ENCODE measurements around the gene RNF166. TPM values are rescaled to one million over a fixed set of nuclear protein-coding genes. Genes with fewer than 3 reads are reported as not detected.

RNF166 gene
- total RNA-seq, 4 donors from 2014 or later, result 22.9 to 32.5 (median 26.1) TPM

DNA sequence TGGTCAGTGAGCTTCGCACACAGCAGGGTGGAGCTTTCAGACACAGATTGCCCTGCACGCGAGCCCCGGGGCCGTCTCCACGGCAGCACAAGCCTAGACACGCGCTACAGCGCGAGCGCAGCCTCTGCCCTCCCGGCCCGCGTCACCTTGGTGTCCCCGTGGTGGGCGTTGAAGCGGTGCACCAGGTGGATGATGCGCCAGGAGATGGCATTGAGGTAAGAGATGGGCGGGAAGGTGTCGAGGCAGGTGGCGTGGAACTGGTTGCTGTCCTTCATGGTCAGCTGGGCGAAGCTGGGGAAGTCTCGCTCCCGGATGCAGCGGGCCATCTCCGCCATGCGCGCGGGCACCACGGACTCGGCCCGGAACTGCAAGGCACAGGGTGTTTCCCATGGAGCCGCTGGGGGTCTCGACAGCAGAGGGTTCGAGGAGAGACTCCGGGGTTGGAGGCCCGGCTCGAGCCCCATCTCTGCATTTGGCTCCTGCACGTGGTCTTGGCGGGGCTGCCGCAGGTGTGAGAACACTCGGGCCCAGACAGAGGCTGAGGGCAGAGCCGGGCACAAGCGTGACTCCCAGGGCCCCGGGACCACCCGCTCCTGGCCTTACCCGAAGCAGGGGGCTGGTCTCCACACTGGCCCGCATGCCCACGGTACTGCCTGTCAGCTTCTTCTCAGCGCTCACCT lies 51.0 kb downstream of the RNF166 start:
- Histone ChIP-seq H3K27ac (no peak overlapping the region), H3K36me3 (peaks cover 0 to 29% of the 10 kb centered on the region in 2 donors), H3K27me3 (no peaks in the 10 kb centered on the region), H3K4me1 (peaks cover 8 to 9% of the 10 kb centered on the region in 2 donors), H3K4me3 (no peak overlapping the region), H3K9me3 (no peaks in the 10 kb centered on the region)
- TF ChIP-seq POLR2A (IDR thresholded peaks at IDR 0.05), result no peak
- TF ChIP-seq, protein P1, sequence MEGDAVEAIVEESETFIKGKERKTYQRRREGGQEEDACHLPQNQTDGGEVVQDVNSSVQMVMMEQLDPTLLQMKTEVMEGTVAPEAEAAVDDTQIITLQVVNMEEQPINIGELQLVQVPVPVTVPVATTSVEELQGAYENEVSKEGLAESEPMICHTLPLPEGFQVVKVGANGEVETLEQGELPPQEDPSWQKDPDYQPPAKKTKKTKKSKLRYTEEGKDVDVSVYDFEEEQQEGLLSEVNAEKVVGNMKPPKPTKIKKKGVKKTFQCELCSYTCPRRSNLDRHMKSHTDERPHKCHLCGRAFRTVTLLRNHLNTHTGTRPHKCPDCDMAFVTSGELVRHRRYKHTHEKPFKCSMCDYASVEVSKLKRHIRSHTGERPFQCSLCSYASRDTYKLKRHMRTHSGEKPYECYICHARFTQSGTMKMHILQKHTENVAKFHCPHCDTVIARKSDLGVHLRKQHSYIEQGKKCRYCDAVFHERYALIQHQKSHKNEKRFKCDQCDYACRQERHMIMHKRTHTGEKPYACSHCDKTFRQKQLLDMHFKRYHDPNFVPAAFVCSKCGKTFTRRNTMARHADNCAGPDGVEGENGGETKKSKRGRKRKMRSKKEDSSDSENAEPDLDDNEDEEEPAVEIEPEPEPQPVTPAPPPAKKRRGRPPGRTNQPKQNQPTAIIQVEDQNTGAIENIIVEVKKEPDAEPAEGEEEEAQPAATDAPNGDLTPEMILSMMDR (IDR thresholded peaks at IDR 0.05 in 4 of 5, conservative IDR thresholded peaks at IDR 0.05 in 1 of 5), result no peak
- ATAC-seq (no peak), DNase-seq (no peak)
- intact Hi-C loops (cut with DNase I; ENCODE audit: low total_unique reads) (no loop called here), in situ Hi-C loops (cut with MboI; ENCODE audit: low sequenced_read_pairs in 4 of 4) (no loop called here)

DNA sequence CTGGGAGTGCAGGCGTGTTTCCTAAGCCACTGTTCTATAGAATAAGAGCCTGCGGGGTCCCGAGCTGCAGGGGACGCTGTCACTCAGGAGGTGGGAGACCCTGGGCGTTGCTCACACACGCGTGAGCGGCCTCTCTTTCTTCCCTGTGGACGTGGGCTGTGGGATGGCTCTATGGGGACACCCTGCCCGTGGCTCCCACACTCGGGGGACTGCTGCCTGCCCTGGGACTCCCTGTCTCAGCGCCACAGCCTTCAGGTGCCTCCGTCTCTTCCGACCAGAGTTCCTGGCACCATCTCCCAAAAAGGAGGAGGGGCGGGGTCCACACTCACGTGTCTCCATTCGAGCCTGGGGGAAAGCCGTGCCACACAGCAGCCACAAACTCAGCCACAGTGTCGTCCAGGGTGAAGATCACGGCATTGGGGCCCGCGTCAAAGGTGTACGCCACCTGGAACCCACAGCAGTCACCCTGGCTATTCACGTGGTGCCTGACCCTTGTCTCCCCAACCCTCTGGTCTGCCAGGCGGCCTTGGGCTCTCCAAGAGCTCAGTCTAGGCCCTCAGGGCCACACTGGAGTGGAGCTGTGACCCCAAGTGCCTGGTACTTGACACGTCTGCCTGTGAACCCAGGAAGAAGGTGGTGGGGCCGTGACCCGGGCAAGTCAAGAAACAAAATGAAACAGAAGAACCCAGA lies 51.7 kb downstream of the RNF166 start:
- H3K9me3 ChIP-seq, result no peaks in the 10 kb centered on the region
- peaks cover 0 to 29% of the 10 kb centered on the region in 2 donors for H3K36me3 ChIP-seq
- TF ChIP-seq, protein P1 (IDR thresholded peaks at IDR 0.05 in 4 of 5, conservative IDR thresholded peaks at IDR 0.05 in 1 of 5), result no peak
- TF ChIP-seq POLR2A (IDR thresholded peaks at IDR 0.05), result no peak
- no peak overlapping the region for H3K4me3 ChIP-seq
- H3K27ac ChIP-seq, result no peak overlapping the region
- H3K4me1 ChIP-seq, result peaks cover 8 to 9% of the 10 kb centered on the region in 2 donors
- in situ Hi-C loops (cut with MboI; ENCODE audit: low sequenced_read_pairs in 4 of 4), result no loop called here
- no peak for ATAC-seq
- no peaks in the 10 kb centered on the region for H3K27me3 ChIP-seq
- no peak for DNase-seq
- intact Hi-C loops (cut with DNase I; ENCODE audit: low total_unique reads), result no loop called here

DNA sequence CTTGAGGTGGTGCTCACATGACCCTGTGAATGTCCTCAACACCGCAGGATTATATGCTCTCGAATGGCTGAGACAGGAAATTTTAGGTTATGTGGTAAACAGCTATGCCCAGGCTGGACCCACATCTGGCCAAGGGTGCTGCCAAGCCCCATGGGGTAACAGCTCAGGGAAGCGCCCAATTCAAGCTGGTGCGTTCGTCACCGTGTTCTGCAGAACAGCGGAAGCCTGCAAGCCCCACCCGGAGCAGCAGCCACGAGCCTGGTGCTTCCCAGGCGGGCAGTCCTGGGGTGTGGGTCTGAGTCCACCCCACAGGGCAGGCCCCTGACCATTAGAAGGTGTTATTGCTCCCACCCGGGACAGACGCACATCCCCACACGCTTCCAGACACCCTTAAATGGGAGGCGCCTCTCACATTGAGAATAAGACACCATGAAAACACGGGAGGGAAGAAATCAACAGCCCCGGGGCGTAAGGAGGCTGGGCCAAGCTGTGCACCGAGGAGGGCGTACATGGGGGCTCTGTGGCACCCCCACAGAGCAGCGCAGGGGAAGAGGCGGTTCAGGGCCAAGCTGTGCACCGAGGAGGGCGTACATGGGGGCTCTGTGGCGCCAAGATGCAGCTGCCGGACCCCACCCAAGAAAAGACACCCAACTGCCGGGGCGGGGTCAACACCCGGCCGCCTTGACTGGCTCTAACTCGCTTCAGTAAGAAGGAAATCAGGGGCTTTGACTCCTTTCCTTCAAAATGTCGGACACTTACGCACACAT lies 52.4 kb downstream of the RNF166 start:
- Histone ChIP-seq H3K4me3 (no peak overlapping the region), H3K27ac (no peak overlapping the region), H3K4me1 (peaks cover 8 to 9% of the 10 kb centered on the region in 2 donors), H3K9me3 (no peaks in the 10 kb centered on the region), H3K36me3 (peaks cover 0 to 29% of the 10 kb centered on the region in 2 donors), H3K27me3 (no peaks in the 10 kb centered on the region)
- DNase-seq (no peak), ATAC-seq (no peak)
- TF ChIP-seq POLR2A (IDR thresholded peaks at IDR 0.05), result no peak
- in situ Hi-C loops (cut with MboI; ENCODE audit: low sequenced_read_pairs in 4 of 4), result no loop called here
- intact Hi-C loops (cut with DNase I; ENCODE audit: low total_unique reads), result no loop called here

DNA sequence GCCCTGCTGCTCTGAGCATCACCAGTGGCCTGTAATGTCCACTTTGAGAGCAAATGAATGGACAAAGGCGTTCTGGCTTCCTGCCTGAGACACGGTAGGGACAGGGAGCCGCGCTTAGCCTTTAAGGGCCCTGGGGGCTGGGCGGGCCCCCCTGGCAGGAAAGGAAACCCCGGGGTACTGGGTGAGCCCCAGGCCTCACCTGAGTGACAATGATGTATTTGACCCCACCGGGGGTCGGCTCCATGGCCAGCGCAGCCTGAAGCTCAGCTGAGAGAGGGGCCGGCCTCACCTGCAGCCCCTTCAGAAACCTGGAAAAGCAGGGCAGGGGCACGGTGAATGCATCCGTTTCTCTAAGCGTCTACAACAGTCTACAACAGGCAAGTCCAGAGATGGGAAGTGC lies 53.1 kb downstream of the RNF166 start:
- Histone ChIP-seq H3K4me3 (no peak overlapping the region), H3K4me1 (peaks cover 8 to 9% of the 10 kb centered on the region in 2 donors), H3K27me3 (no peaks in the 10 kb centered on the region), H3K36me3 (peaks cover 0 to 29% of the 10 kb centered on the region in 2 donors), H3K9me3 (no peaks in the 10 kb centered on the region), H3K27ac (no peak overlapping the region)
- ATAC-seq (no peak), DNase-seq (no peak)
- intact Hi-C loops (cut with DNase I; ENCODE audit: low total_unique reads) (no loop called here), in situ Hi-C loops (cut with MboI; ENCODE audit: low sequenced_read_pairs in 4 of 4) (no loop called here)
- TF ChIP-seq, protein P1 (IDR thresholded peaks at IDR 0.05 in 4 of 5, conservative IDR thresholded peaks at IDR 0.05 in 1 of 5), result no peak
- no peak for TF ChIP-seq POLR2A (IDR thresholded peaks at IDR 0.05)

DNA sequence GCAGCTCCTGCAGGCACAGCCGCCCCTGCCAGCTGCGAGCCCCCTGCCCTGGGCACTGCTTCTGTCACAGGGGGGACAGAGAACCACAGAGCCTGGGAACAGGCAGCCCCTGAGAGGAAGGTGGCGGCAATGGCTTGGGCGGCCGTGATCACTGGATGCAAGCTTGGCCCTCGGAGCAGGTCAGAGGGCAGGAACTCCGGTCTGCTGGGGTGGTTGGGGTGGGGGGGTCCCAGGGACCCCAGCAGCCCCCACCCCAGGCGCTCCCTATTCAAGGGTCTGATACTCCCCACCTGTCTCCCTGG lies 53.5 kb downstream of the RNF166 start:
- H3K36me3 ChIP-seq, result peaks cover 0 to 29% of the 10 kb centered on the region in 2 donors
- intact Hi-C loops (cut with DNase I; ENCODE audit: low total_unique reads), result no loop called here
- H3K27ac ChIP-seq, result no peak overlapping the region
- peaks cover 8 to 9% of the 10 kb centered on the region in 2 donors for H3K4me1 ChIP-seq
- no peak for DNase-seq
- in situ Hi-C loops (cut with MboI; ENCODE audit: low sequenced_read_pairs in 4 of 4), result no loop called here
- H3K4me3 ChIP-seq, result no peak overlapping the region
- TF ChIP-seq POLR2A (IDR thresholded peaks at IDR 0.05), result no peak
- TF ChIP-seq, protein P1 (IDR thresholded peaks at IDR 0.05 in 4 of 5, conservative IDR thresholded peaks at IDR 0.05 in 1 of 5), result no peak
- ATAC-seq, result no peak
- no peaks in the 10 kb centered on the region for H3K27me3 ChIP-seq
- H3K9me3 ChIP-seq, result no peaks in the 10 kb centered on the region
